B cell (primary cell): ENCODE results near the gene SWAP70. TPM values are rescaled to one million over a fixed set of nuclear protein-coding genes. Genes with fewer than 3 reads are reported as not detected.
A peak's percentile ranks its signal among the peaks of the same experiment; 100 is the strongest.

Source experiments
- ATAC-seq: fragments of 200-7000 bp; cut with Tn5 transposase; one replicate; pipeline ENCODE4 v1.10.0; 2021; ENCODE audit warnings: low read depth, mild to moderate bottlenecking, moderate number of reproducible peaks, moderate library complexity
- CTCF ChIA-PET: fragments of 350-600 bp; sonication (Branson Sonifier 250); formaldehyde crosslinking; loops from one replicate; lab custom pipeline; 2021; ENCODE audit warnings: antibody characterized with exemption, inconsistent platforms; lab: Charles Lee
- POLR2A ChIA-PET: fragments of 350-600 bp; sonication (Branson Sonifier 250); formaldehyde crosslinking; loops from one replicate; lab custom pipeline; 2021; ENCODE audit warnings: antibody characterized with exemption; lab: Charles Lee
- DNase-seq: peaks from one replicate; pipeline ENCODE4 v3.0.0; 2013
- H2AFZ ChIP-seq: 2 replicates; pipeline ENCODE4 v1.6.1; 2012; ENCODE audit warnings: mild to moderate bottlenecking, low read depth, low read length; ENCODE audit not compliant: insufficient read depth, poor library complexity, severe bottlenecking
- H3K27ac ChIP-seq, 2 donors: 1 replicate in 1 of 2; 2 replicates in 1 of 2; pipeline ENCODE4 v1.5.1; 2012 to 2013; ENCODE audit warnings: low read length in 2 of 2, mild to moderate bottlenecking in 2 of 2, moderate library complexity in 1 of 2
- H3K27me3 ChIP-seq, 4 experiments: fragments of 200-600 bp in 1 of 4; sonication (generic) in 1 of 4; replicated peaks in 1 of 4; 1 replicate in 2 of 4; 2 replicates in 2 of 4; pipeline versions ENCODE4 v1.6.1 to v1.7.0; 2013 to 2016; ENCODE audit warnings: low read length in 3 of 4, mild to moderate bottlenecking in 2 of 4, mixed read lengths in 1 of 4, moderate library complexity in 1 of 4; ENCODE audit not compliant: insufficient read depth in 4 of 4, control insufficient read depth in 3 of 4; ENCODE audit errors: control extremely low read depth in 1 of 4
- H3K36me3 ChIP-seq, 2 experiments: replicated peaks in 1 of 2; 1 replicate in 1 of 2; 2 replicates in 1 of 2; pipeline versions ENCODE4 v1.6.1 to v1.7.1; 2013; ENCODE audit warnings: low read length in 1 of 2; ENCODE audit not compliant: insufficient read depth in 2 of 2, control insufficient read depth in 1 of 2; ENCODE audit errors: control extremely low read depth in 1 of 2, extremely low read depth in 1 of 2
- H3K4me1 ChIP-seq, 2 donors: fragments of 200-600 bp in 1 of 2; sonication (generic) in 1 of 2; 1 replicate in 1 of 2; 2 replicates in 1 of 2; pipeline versions ENCODE4 v1.5.1 to v1.6.1; 2013 to 2017; ENCODE audit warnings: low read length in 2 of 2; ENCODE audit not compliant: control insufficient read depth in 2 of 2, insufficient read depth in 2 of 2
- H3K4me2 ChIP-seq: replicated peaks from 2 replicates; pipeline ENCODE3; 2012; ENCODE audit warnings: mild to moderate bottlenecking, low read depth, low read length; ENCODE audit not compliant: poor library complexity, severe bottlenecking
- H3K4me3 ChIP-seq, 5 experiments: fragments of 200-600 bp in 1 of 5; sonication (generic) in 1 of 5; 1 replicate in 3 of 5; 2 replicates in 2 of 5; pipeline versions ENCODE4 v1.5.1 to v1.7.0; 2011 to 2016; ENCODE audit warnings: low read length in 4 of 5, mild to moderate bottlenecking in 4 of 5, low read depth in 2 of 5, control low read depth in 1 of 5, moderate library complexity in 1 of 5; ENCODE audit not compliant: insufficient read depth in 1 of 5; ENCODE audit errors: control extremely low read depth in 1 of 5, extremely low read depth in 1 of 5
- H3K79me2 ChIP-seq: fragments of 200-600 bp; sonication (generic); one replicate; pipeline ENCODE4 v1.6.0; 2016; ENCODE audit warnings: low read length; ENCODE audit not compliant: control insufficient read depth, insufficient read depth
- H3K9ac ChIP-seq: fragments of 200-600 bp; sonication (generic); 2 replicates; pipeline ENCODE4 v1.6.1; 2017; ENCODE audit warnings: mild to moderate bottlenecking, low read length, moderate library complexity
- H3K9me3 ChIP-seq, 3 donors: one replicate each; pipeline versions ENCODE4 v1.6.1 to v1.7.1; 2013; ENCODE audit warnings: low read length in 2 of 3; ENCODE audit not compliant: control insufficient read depth in 2 of 3, insufficient read depth in 1 of 3; ENCODE audit errors: control extremely low read depth in 1 of 3
- H4K20me1 ChIP-seq: 2 replicates; pipeline ENCODE4 v1.6.0; 2012; ENCODE audit warnings: mild to moderate bottlenecking, low read length; ENCODE audit not compliant: insufficient read depth, control insufficient read depth, poor library complexity, severe bottlenecking
- H3K27ac Mint-ChIP-seq: one replicate; pipeline ENCODE4 v1.8.0; 2021; ENCODE audit warnings: mixed read lengths
- H3K27me3 Mint-ChIP-seq: one replicate; pipeline ENCODE4 v1.8.0; 2021; ENCODE audit warnings: mixed read lengths
- H3K4me1 Mint-ChIP-seq: one replicate; pipeline ENCODE4 v1.8.0; 2021; ENCODE audit warnings: mixed read lengths
- H3K4me3 Mint-ChIP-seq: one replicate; pipeline ENCODE4 v1.8.0; 2021; ENCODE audit warnings: mixed read lengths
- H3K9me3 Mint-ChIP-seq: one replicate; pipeline ENCODE4 v1.8.0; 2022; ENCODE audit warnings: mixed read lengths; ENCODE audit not compliant: insufficient read depth
- CTCF ChIP-seq: fragments of 200-600 bp; IDR thresholded peaks from one replicate; pipeline ENCODE4 v1.8.0; 2022; ENCODE audit warnings: antibody characterized with exemption, mild to moderate bottlenecking
- EZH2 ChIP-seq: IDR thresholded peaks from 2 replicates; pipeline ENCODE4 v1.6.1; 2012; ENCODE audit warnings: borderline replicate concordance, low read depth, mild to moderate bottlenecking, moderate library complexity, low read length; ENCODE audit not compliant: insufficient read depth, poor library complexity, severe bottlenecking
- WGBS: methylation state at CpG from one replicate; pipeline ENCODE4 v1.1.5; 2013; ENCODE audit warnings: missing lambda C conversion rate; ENCODE audit not compliant: insufficient coverage; 5-methylcytosine and 5-hydroxymethylcytosine counted together
- intact Hi-C: fragments of 100-400 bp; cut with micrococcal nuclease; formaldehyde crosslinking; loops from one replicate; pipeline ENCODE4 v1.10.0; 2022
- polyA plus RNA-seq: library from polyadenylated mRNA; depleted of rRNA; stranded (reverse); fragments of >200 nt; gene quantifications from 2 replicates; pipeline ENCODE4 v1.2.3, GENCODE V29; 2012
- total RNA-seq, 2 donors: library from RNA; stranded (reverse); fragments of 120-200 nt in 1 of 2; gene quantifications; 1 replicate in 1 of 2; 2 replicates in 1 of 2; pipeline versions ENCODE4 v1.2.3 to v1.2.4, GENCODE V29; 2013 to 2022

The SWAP70 gene
- total and polyA plus RNA-seq, 2 donors (not counting 1 experiment from before 2014, with no cell fraction given): 69.8 to 200 TPM

- intact Hi-C loops: no loop called here
- peaks cover 14 to 21% of the 10 kb centered on the region in 2 donors for H3K4me1 ChIP-seq
- Mint-ChIP-seq H3K9me3 (no peaks in the 10 kb centered on the region), H3K4me1 (peaks cover 20% of the 10 kb centered on the region), H3K4me3 (no peak overlapping the region), H3K27me3 (no peaks in the 10 kb centered on the region), H3K27ac (peak overlapping the region; percentile 75)
- peaks cover 0 to 3% of the 10 kb centered on the region in 2 experiments for H3K36me3 ChIP-seq
- no peak for ATAC-seq
- H3K9ac ChIP-seq: no peak overlapping the region
- 61% methylated on average over 5 of the region's 5 CpGs for WGBS
- H2AFZ ChIP-seq: no peak overlapping the region
- no peaks in the 10 kb centered on the region for H4K20me1 ChIP-seq
- POLR2A ChIA-PET: no interaction called here
- no peak overlapping the region for H3K4me2 ChIP-seq
- DNase-seq: no peak
- peak overlapping the region in 1 of 2 donors; percentile 32 for H3K27ac ChIP-seq
- no peaks in the 10 kb centered on the region for H3K27me3 ChIP-seq
- H3K79me2 ChIP-seq: no peaks in the 10 kb centered on the region
- H3K4me3 ChIP-seq: no peak overlapping the region
- no peaks in the 10 kb centered on the region for H3K9me3 ChIP-seq
- no peak for TF ChIP-seq EZH2
- no peak for TF ChIP-seq CTCF
- CTCF ChIA-PET: interaction anchor here (2.3 kb wide), 1 partner anchor 22 kb away, joined by 7 read pairs; no protein-coding TSS in a partner anchor
Measured at GRCh38 chr11:9787260-9787659, 123.4 kb downstream of the SWAP70 start.

DNA sequence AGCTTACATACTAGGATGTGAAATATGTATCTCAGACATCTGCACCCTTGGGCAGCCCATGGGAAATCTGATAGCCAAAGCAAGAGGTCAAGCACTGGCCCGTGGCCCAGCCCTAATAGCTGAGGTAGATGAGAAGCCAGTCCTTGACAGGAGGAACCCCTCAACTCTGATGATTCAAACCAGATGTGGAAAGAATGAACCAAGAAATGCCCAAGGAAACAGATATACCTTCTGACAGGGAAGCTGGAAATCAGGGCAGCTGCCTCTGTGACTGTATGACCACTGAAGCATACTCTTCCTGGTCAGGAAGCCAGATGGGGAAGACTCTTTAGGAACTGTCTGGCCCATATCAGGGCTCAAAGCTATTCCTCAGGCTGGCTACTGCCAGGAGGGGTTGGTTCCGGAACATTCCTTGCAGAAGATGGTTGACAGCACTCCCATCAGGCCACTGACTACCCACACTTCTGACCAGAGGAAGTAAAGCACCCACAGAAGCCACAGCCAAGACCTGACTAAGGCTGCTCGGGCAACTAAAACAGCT is 124.2 kb downstream of the SWAP70 start:
- Histone ChIP-seq H3K79me2 (no peaks in the 10 kb centered on the region), H3K9ac (peak overlapping the region; percentile 6), H3K4me3 (no peak overlapping the region), H2AFZ (no peak overlapping the region), H3K4me2 (peak overlapping the region; percentile 3), H3K4me1 (peaks cover 14 to 21% of the 10 kb centered on the region in 2 donors), H3K9me3 (no peaks in the 10 kb centered on the region), H3K27me3 (no peaks in the 10 kb centered on the region), H3K36me3 (peaks cover 0 to 3% of the 10 kb centered on the region in 2 experiments), H3K27ac (peak overlapping the region in 1 of 2 donors; percentile 1), H4K20me1 (no peaks in the 10 kb centered on the region)
- ChIA-PET CTCF (interaction anchor here (0.6 to 2.3 kb wide), 2 partner anchors 22 to 290 kb away, joined by 3 to 7 read pairs; no protein-coding TSS in a partner anchor), POLR2A (interaction anchor here (0.6 kb wide), 1 partner anchor 127 kb away, joined by 6 read pairs; no protein-coding TSS in a partner anchor)
- WGBS: 39% methylated on average over 2 of the region's 3 CpGs
- intact Hi-C loops: no loop called here
- H3K27ac Mint-ChIP-seq: no peak overlapping the region
- no peaks in the 10 kb centered on the region for H3K27me3 Mint-ChIP-seq
- no peak for ATAC-seq
- peak overlapping the region; percentile 16 for H3K4me3 Mint-ChIP-seq
- no peak for DNase-seq
- TF ChIP-seq CTCF (no peak), EZH2 (no peak)
- no peaks in the 10 kb centered on the region for H3K9me3 Mint-ChIP-seq
- H3K4me1 Mint-ChIP-seq: peaks cover 20% of the 10 kb centered on the region
